HG03432 (cell line): ENCODE data around the gene ZFAND6.

ENCODE experiments used
- ATAC-seq: cut with Tn5 transposase; IDR thresholded peaks from one replicate; pipeline ENCODE4 v1.9.1; 2021; ENCODE audit warnings: mild to moderate bottlenecking, moderate library complexity; ENCODE audit not compliant: unreplicated experiment

The ZFAND6 gene

GRCh38 chr15:80186597-80186996 lies 127.1 kb downstream of the ZFAND6 start:
- ATAC-seq, result no peak
